Subcutaneous abdominal adipose tissue (tissue), 5 donors: ENCODE measurements around the gene AGA.

ENCODE experiments used
- H3K27ac ChIP-seq: one replicate; pipeline ENCODE4 v1.7.0; 2013; ENCODE audit warnings: low read depth, mild to moderate bottlenecking, inconsistent platforms, low read length, moderate library complexity
- H3K27me3 ChIP-seq, 5 donors: one replicate each; pipeline ENCODE4 v1.7.0; 2013; ENCODE audit warnings: low read length in 5 of 5, inconsistent platforms in 1 of 5; ENCODE audit not compliant: control insufficient read depth in 5 of 5, insufficient read depth in 4 of 5
- H3K36me3 ChIP-seq, 5 donors: one replicate each; pipeline ENCODE4 v1.7.0; 2013; ENCODE audit warnings: low read length in 5 of 5; ENCODE audit not compliant: control insufficient read depth in 5 of 5, insufficient read depth in 5 of 5
- H3K4me1 ChIP-seq, 5 donors: one replicate each; pipeline ENCODE4 v1.7.0; 2013; ENCODE audit warnings: low read length in 5 of 5, mild to moderate bottlenecking in 3 of 5, moderate library complexity in 1 of 5; ENCODE audit not compliant: control insufficient read depth in 5 of 5, insufficient read depth in 5 of 5
- H3K4me3 ChIP-seq, 5 donors: one replicate each; pipeline ENCODE4 v1.7.0; 2013; ENCODE audit warnings: low read length in 5 of 5, low read depth in 1 of 5
- H3K9ac ChIP-seq, 5 donors: one replicate each; pipeline ENCODE4 v1.7.0; 2013; ENCODE audit warnings: low read length in 5 of 5, mild to moderate bottlenecking in 4 of 5, moderate library complexity in 3 of 5
- H3K9me3 ChIP-seq, 5 donors: one replicate each; pipeline ENCODE4 v1.7.0; 2013; ENCODE audit warnings: low read length in 5 of 5; ENCODE audit not compliant: control insufficient read depth in 5 of 5
- donor health status: healthy.
- donor health status: healthy.
- donor health status: healthy.
- donor health status: healthy.
- donor health status: healthy.

The AGA gene

DNA sequence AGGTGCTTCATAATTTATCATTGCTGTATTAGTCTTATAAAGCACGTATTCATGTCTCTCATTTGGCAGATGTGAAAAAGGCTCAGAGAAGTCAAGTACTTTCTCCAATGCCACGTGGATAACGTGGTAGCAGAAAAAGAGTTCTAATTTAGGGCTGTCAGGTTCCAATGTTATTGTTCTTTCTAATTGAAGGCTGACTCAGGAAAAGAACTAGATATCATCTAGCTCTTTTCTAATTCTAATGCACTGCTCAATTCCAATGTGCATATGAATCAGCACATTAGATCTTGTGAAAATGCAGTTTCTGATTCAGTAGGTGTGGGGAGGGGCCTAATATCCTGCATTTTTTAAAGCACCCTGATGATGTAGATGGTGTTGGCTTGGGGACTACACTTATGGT is 22.8 kb downstream of the AGA start:
- Histone ChIP-seq H3K36me3 (no peaks in the 10 kb centered on the region), H3K4me1 (no peaks in the 10 kb centered on the region), H3K4me3 (no peak overlapping the region), H3K27ac (no peak overlapping the region), H3K9me3 (peaks cover 0 to 9% (median 6%) of the 10 kb centered on the region in 5 donors), H3K27me3 (no peaks in the 10 kb centered on the region), H3K9ac (no peak overlapping the region)

DNA sequence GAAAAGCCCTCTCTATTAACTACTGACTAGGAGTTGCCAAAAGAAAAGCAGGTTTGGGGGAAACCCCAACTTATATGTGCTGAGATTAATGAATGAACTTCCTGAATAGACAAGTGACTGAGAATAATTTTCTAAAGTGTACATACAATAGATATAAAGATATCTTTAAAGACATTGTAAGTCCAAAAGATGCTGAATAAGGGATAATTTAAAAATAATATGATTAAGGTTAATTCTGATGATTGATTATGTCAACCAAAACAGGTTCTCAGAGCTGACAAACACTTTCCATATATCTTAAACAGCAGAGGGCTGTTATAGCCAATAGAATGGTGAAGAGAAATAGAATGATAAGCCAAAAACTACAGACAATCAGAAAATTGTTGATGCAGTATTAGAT is 28.6 kb downstream of the AGA start:
- Histone ChIP-seq H3K27ac (no peak overlapping the region), H3K36me3 (no peaks in the 10 kb centered on the region), H3K4me1 (no peaks in the 10 kb centered on the region), H3K9ac (no peak overlapping the region), H3K9me3 (no peaks in the 10 kb centered on the region), H3K4me3 (no peak overlapping the region), H3K27me3 (no peaks in the 10 kb centered on the region)

DNA sequence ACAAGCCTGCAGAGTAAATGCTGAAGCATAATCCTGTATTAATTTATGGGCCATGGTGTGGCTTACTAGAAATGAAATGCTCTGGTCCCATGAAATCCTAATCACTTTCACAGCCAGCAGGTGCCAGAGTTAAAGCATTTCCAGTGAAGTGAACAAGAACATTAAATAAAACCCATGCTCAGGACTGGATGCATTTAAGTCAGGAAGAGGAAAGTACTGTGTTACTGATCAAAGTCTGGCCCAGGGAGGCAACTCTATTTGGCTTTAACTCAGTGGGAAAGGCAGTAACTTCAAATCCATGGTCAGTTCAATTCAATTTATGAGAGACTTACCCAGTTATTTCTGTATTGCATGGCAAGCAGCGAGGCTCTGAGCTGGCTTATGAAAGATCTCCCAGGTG is 29.2 kb downstream of the AGA start:
- no peak overlapping the region for H3K9ac ChIP-seq
- H3K4me3 ChIP-seq, result no peak overlapping the region
- H3K36me3 ChIP-seq, result no peaks in the 10 kb centered on the region
- H3K9me3 ChIP-seq, result no peaks in the 10 kb centered on the region
- H3K4me1 ChIP-seq, result no peaks in the 10 kb centered on the region
- H3K27me3 ChIP-seq, result no peaks in the 10 kb centered on the region
- no peak overlapping the region for H3K27ac ChIP-seq

DNA sequence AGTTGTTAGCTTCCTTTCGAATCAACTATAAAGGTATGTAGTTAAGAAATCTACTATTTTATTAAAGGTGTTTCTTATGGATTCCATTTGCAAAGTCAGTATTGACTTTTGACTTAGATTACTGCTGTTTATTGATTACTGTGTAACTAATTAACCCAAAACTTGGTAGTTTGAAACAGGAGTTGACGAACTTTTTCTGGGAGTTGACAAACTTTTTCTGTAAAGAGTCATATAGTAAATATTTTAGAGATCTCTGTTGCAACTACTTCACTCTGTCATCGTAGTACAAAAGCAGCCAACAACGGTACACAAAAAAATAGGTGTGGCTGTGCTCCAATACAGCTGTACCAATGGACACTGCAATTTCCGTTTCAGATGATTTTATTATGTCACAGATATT is 30.2 kb downstream of the AGA start:
- H3K4me3 ChIP-seq, result no peak overlapping the region
- H3K36me3 ChIP-seq, result no peaks in the 10 kb centered on the region
- no peak overlapping the region for H3K27ac ChIP-seq
- no peaks in the 10 kb centered on the region for H3K4me1 ChIP-seq
- H3K9me3 ChIP-seq, result no peaks in the 10 kb centered on the region
- H3K27me3 ChIP-seq, result no peaks in the 10 kb centered on the region
- no peak overlapping the region for H3K9ac ChIP-seq

DNA sequence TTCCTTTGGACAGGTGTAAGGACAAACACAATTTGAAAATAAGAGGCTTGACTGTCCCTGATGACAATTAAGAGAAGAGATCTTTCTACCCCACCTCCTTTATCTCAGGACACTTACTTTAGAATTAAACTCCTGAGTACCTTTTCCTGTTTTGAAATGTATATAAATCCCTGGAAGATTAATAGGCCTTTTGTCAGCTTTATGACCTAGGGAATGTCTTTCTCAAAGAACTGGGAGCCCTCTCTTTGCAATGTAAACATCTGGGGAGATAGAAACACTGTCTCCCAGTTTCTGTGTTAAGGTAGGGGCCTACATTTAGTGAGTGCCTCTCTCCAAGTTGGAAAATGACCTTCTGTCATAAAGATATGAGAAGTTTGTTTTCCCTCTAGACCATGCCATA is 31.7 kb downstream of the AGA start:
- no peak overlapping the region for H3K4me3 ChIP-seq
- H3K27me3 ChIP-seq, result no peaks in the 10 kb centered on the region
- no peaks in the 10 kb centered on the region for H3K9me3 ChIP-seq
- H3K36me3 ChIP-seq, result no peaks in the 10 kb centered on the region
- no peaks in the 10 kb centered on the region for H3K4me1 ChIP-seq
- H3K27ac ChIP-seq, result no peak overlapping the region
- H3K9ac ChIP-seq, result no peak overlapping the region

DNA sequence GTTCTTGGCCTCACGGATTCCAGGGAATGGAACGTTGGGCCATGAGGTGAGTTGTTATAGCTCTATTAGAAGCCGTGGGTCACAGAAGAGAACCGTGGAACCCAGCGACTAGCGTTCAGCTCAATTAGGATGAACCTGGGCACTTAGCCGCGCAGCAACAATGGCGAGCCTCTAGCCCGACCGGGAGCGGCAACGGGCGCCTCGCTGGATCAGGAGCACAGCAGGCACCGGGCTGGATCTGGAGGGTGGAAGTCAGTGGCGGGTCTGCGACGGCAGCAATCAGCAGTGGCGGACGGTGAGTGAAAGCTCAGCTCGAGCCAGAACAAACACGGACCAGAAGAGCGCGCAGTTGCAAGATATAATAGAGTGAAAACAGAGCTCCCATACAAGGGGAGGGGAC is 34.2 kb downstream of the AGA start:
- Histone ChIP-seq H3K4me3 (no peak overlapping the region), H3K36me3 (no peaks in the 10 kb centered on the region), H3K9me3 (no peaks in the 10 kb centered on the region), H3K27me3 (peaks cover 0 to 2% (median 0%) of the 10 kb centered on the region in 5 donors), H3K27ac (no peak overlapping the region), H3K4me1 (no peaks in the 10 kb centered on the region), H3K9ac (no peak overlapping the region)

DNA sequence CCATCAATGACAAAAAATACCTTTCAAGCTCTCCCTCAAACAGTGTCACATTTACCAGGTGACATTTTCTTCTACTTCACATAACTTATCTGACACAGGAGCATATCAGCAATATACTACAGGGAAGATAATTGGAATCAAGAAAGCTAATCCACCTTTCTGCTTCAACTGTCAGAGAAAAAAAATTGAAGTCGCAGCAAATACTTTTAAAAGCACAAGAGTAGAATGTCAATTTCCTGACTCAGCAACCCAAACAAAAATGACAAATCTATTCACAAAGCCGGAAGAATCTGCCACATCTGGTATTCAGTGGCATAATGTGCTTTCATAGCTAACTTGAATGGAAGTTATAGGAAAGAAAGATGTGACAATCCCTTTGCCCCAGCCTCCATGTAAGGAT is 36.7 kb downstream of the AGA start:
- Histone ChIP-seq H3K9me3 (no peaks in the 10 kb centered on the region), H3K27me3 (peaks cover 0 to 2% (median 0%) of the 10 kb centered on the region in 5 donors), H3K4me1 (no peaks in the 10 kb centered on the region), H3K9ac (no peak overlapping the region), H3K27ac (no peak overlapping the region), H3K4me3 (no peak overlapping the region), H3K36me3 (no peaks in the 10 kb centered on the region)

DNA sequence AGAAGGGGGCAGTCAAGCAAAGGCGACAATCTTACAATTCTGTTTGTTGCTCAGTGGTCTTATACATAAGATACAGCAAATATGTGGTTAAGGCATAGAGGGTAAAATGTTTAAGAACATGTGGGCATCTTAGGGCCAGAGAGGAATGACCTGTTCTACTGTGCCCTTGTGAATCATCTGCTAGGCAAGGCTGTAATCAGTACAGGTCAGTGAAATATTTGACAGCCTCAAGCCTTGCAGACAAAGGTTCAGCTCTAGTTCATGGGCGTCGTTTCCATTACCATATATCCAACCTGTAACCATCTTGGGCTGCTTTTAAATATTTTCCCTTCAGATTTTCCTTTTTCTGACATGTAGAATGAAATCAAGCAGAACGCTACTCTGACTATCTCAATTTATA is 37.3 kb downstream of the AGA start:
- H3K36me3 ChIP-seq, result no peaks in the 10 kb centered on the region
- H3K4me1 ChIP-seq, result no peaks in the 10 kb centered on the region
- no peaks in the 10 kb centered on the region for H3K9me3 ChIP-seq
- H3K27me3 ChIP-seq, result peaks cover 0 to 2% (median 0%) of the 10 kb centered on the region in 5 donors
- no peak overlapping the region for H3K9ac ChIP-seq
- H3K4me3 ChIP-seq, result no peak overlapping the region
- no peak overlapping the region for H3K27ac ChIP-seq

DNA sequence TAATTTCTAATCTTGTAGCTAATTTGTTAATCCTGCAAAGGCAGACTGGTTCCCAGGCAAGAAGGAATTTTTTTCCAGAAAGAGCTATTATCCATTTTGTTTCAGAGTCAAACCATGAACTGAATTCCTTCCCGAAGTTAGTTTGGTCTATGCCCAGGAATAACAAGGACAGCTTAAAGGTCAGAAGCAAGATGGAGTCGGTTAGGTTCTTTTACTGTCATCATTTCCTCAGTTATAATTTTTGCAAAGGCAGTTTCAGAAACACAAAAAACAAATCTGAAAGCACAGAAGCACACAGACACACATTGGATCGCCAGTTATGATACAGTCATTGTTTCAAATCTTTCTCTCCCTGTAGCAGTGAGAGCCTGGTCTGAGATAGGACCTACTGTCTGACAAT is 37.9 kb downstream of the AGA start:
- no peak overlapping the region for H3K27ac ChIP-seq
- H3K9me3 ChIP-seq, result no peaks in the 10 kb centered on the region
- peaks cover 0 to 2% (median 0%) of the 10 kb centered on the region in 5 donors for H3K27me3 ChIP-seq
- H3K9ac ChIP-seq, result no peak overlapping the region
- no peak overlapping the region for H3K4me3 ChIP-seq
- H3K4me1 ChIP-seq, result no peaks in the 10 kb centered on the region
- H3K36me3 ChIP-seq, result no peaks in the 10 kb centered on the region

DNA sequence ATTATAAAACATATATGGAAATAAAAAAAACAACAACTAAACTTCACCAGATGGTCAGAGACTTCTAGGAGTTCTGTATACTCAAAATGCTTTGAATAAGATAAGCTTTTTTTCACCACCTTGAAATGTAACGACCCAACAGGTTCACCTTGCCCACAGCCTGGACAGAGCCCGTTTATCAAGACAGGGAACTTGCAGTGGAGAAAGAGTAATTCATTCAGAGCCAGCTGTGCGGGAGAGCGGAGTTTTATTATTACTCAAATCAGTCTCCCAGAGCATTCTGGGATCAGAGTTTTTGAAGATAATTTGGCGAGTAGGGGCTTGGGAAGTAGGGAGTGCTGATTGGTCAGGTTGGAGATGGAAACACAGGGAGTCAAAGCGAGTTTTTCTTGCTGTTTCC is 38.5 kb downstream of the AGA start:
- H3K4me3 ChIP-seq, result no peak overlapping the region
- no peaks in the 10 kb centered on the region for H3K36me3 ChIP-seq

DNA sequence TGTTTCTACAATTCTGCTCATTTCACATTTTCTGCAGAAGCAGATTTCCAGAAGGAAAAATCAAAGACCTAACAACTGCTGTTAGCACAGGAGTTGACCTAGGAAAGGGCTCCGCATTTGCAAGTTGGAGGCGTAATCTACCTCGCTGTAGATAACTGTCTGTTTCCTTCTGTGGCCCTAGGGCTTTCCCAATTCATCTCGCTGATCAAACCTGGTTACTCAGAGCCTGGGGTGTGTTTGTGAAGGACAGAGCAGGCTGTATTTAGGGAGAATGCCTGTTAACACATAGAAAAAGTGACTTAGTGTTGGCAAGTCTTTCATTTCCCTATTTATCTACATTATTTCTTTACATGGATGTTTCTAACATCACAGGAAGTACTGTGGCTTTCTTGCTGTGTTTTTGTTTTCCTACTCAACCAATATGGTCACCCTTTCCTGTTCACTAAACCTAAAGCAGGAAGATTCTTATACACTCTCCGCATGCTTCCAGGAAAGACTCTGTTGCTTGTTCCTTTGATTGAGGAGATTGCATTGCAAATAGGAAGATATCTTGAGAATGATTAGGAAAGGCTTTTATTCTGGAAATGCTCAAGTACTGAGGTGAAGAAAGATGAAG is 40.5 kb downstream of the AGA start:
- Histone ChIP-seq H3K9ac (no peak overlapping the region), H3K4me3 (no peak overlapping the region), H3K27ac (no peak overlapping the region), H3K36me3 (no peaks in the 10 kb centered on the region), H3K27me3 (peaks cover 0 to 2% (median 0%) of the 10 kb centered on the region in 5 donors), H3K4me1 (no peaks in the 10 kb centered on the region), H3K9me3 (peaks cover 0 to 6% (median 0%) of the 10 kb centered on the region in 5 donors)

More for the DNA sequence above, 38.5 kb downstream of the AGA start:
- no peaks in the 10 kb centered on the region for H3K4me1 ChIP-seq
- no peak overlapping the region for H3K9ac ChIP-seq
- H3K27me3 ChIP-seq, result peaks cover 0 to 2% (median 0%) of the 10 kb centered on the region in 5 donors
- H3K9me3 ChIP-seq, result no peaks in the 10 kb centered on the region
- H3K27ac ChIP-seq, result no peak overlapping the region
